ENCODE results near the gene CCDC107.

The CCDC107 gene

GRCh38 chr9:35686222-35687203, 28.4 kb downstream of the CCDC107 start:
- DNase-seq (ENCODE audit: low read depth): peak; percentile 44
- H3K4me3 ChIP-seq (replicated peaks; ENCODE audit: low read depth, low read length): peak overlapping the region; percentile 87
- no peak for TF ChIP-seq CTCF (IDR thresholded peaks at IDR 0.05; ENCODE audit: low read length, missing control alignments)

- no peak for DNase-seq (ENCODE audit: low read depth)
- H3K4me3 ChIP-seq (replicated peaks; ENCODE audit: low read depth, low read length): peak overlapping the region; percentile 87
- TF ChIP-seq CTCF (IDR thresholded peaks at IDR 0.05; ENCODE audit: low read length, missing control alignments): no peak
Measured at GRCh38 chr9:35687306-35687705, 29.2 kb downstream of the CCDC107 start.

GRCh38 chr9:35687972-35688557, 30.0 kb downstream of the CCDC107 start:
- DNase-seq (ENCODE audit: low read depth): no peak
- peak overlapping the region; percentile 87 for H3K4me3 ChIP-seq (replicated peaks; ENCODE audit: low read depth, low read length)
- TF ChIP-seq CTCF (IDR thresholded peaks at IDR 0.05; ENCODE audit: low read length, missing control alignments): no peak

GRCh38 chr9:35688558-35689541, 30.8 kb downstream of the CCDC107 start:
- TF ChIP-seq CTCF (IDR thresholded peaks at IDR 0.05; ENCODE audit: low read length, missing control alignments): no peak
- DNase-seq (ENCODE audit: low read depth): peak; percentile 76

GRCh38 chr9:35689542-35690293, 31.6 kb downstream of the CCDC107 start, which contains the start of gene TPM2:
TPM2 (minus strand) TSS chr9:35689925; CDS start chr9:35689817, 108 bp downstream.
- H3K4me3 ChIP-seq (replicated peaks; ENCODE audit: low read depth, low read length): peak within 1 kb of the TSS; percentile 87
- TF ChIP-seq CTCF (IDR thresholded peaks at IDR 0.05; ENCODE audit: low read length, missing control alignments): no peak
- peak; percentile 88 for DNase-seq (ENCODE audit: low read depth)

More at GRCh38 chr9:35688558-35689541, 30.8 kb downstream of the CCDC107 start:
- peak overlapping the region; percentile 87 for H3K4me3 ChIP-seq (replicated peaks; ENCODE audit: low read depth, low read length)

- no peak for DNase-seq (ENCODE audit: low read depth)
- TF ChIP-seq CTCF (IDR thresholded peaks at IDR 0.05; ENCODE audit: low read length, missing control alignments): no peak
- H3K4me3 ChIP-seq (replicated peaks; ENCODE audit: low read depth, low read length): peak overlapping the region; percentile 87
Measured at GRCh38 chr9:35690294-35690613, 32.2 kb downstream of the CCDC107 start.

Measured in fibroblast of pulmonary artery (primary cell).